CD4-positive, alpha-beta memory T cell (primary cell): Measurements from ENCODE around the gene TMC4. TPM values are rescaled to one million over a fixed set of nuclear protein-coding genes. Genes with fewer than 3 reads are reported as not detected.

Source experiments
- CTCF ChIA-PET: fragments of 350-600 bp; sonication (Branson Sonifier 250); formaldehyde crosslinking; loops from one replicate; lab custom pipeline; 2021; ENCODE audit warnings: inconsistent platforms; ENCODE audit not compliant: partially characterized antibody; lab: Charles Lee
- POLR2A ChIA-PET: fragments of 350-600 bp; sonication (Branson Sonifier 250); formaldehyde crosslinking; loops from one replicate; lab custom pipeline; 2021; ENCODE audit not compliant: partially characterized antibody; lab: Charles Lee
- DNase-seq, 5 donors: peaks; one replicate each; pipeline versions ENCODE4 v3.0.0 to v3.0.0-alpha.2; 2020 to 2022; ENCODE audit warnings: mixed read lengths in 1 of 5
- H3K27ac ChIP-seq: one replicate; pipeline ENCODE4 v1.7.0; 2013; ENCODE audit warnings: low read depth, low read length
- H3K27me3 ChIP-seq: 2 replicates; pipeline ENCODE4 v1.7.0; 2013; ENCODE audit warnings: mild to moderate bottlenecking, low read length, moderate library complexity; ENCODE audit not compliant: insufficient read depth
- H3K36me3 ChIP-seq: 2 replicates; pipeline ENCODE4 v1.7.0; 2013; ENCODE audit warnings: mild to moderate bottlenecking, low read length, moderate library complexity; ENCODE audit not compliant: insufficient read depth
- H3K4me1 ChIP-seq: 2 replicates; pipeline ENCODE4 v1.7.0; 2013; ENCODE audit warnings: mild to moderate bottlenecking, low read length, moderate library complexity; ENCODE audit not compliant: insufficient read depth
- H3K4me3 ChIP-seq, 2 donors: one replicate each; pipeline ENCODE4 v1.7.0; 2013; ENCODE audit warnings: low read length in 2 of 2, mild to moderate bottlenecking in 1 of 2
- H3K9me3 ChIP-seq, 2 donors: one replicate each; pipeline ENCODE4 v1.7.0; 2013; ENCODE audit warnings: low read length in 2 of 2, control low read depth in 1 of 2; ENCODE audit not compliant: control insufficient read depth in 1 of 2
- H3K27ac Mint-ChIP-seq, 7 donors: one replicate each; pipeline ENCODE4 v1.8.0; 2020 to 2021; ENCODE audit warnings: mixed read lengths in 7 of 7, mild to moderate bottlenecking in 6 of 7, inconsistent platforms in 3 of 7, moderate library complexity in 3 of 7
- H3K27me3 Mint-ChIP-seq, 2 donors: one replicate each; pipeline ENCODE4 v1.8.0; 2020 to 2021; ENCODE audit warnings: mixed read lengths in 2 of 2
- H3K36me3 Mint-ChIP-seq, 2 donors: one replicate each; pipeline ENCODE4 v1.8.0; 2020 to 2021; ENCODE audit warnings: mixed read lengths in 2 of 2, inconsistent platforms in 1 of 2, mild to moderate bottlenecking in 1 of 2
- H3K4me1 Mint-ChIP-seq, 4 donors: one replicate each; pipeline ENCODE4 v1.8.0; 2020 to 2021; ENCODE audit warnings: mixed read lengths in 4 of 4, mild to moderate bottlenecking in 1 of 4
- H3K4me3 Mint-ChIP-seq, 8 donors: one replicate each; pipeline ENCODE4 v1.8.0; 2020 to 2021; ENCODE audit warnings: mixed read lengths in 8 of 8, mild to moderate bottlenecking in 7 of 8, moderate library complexity in 6 of 8, inconsistent platforms in 3 of 8
- H3K9me3 Mint-ChIP-seq, 8 donors: one replicate each; pipeline ENCODE4 v1.8.0; 2020 to 2021; ENCODE audit warnings: mixed read lengths in 8 of 8, mild to moderate bottlenecking in 5 of 8, inconsistent platforms in 3 of 8, moderate library complexity in 1 of 8
- intact Hi-C: fragments of 100-400 bp; cut with micrococcal nuclease; formaldehyde crosslinking; loops from one replicate; pipeline ENCODE4 v1.15.1; 2023
- polyA plus RNA-seq, 2 donors: library from polyadenylated mRNA; unstranded; fragments of 300-500 nt; fragmentation: Illumina TruSeq; gene quantifications; one replicate each; pipeline ENCODE4 v1.2.3, GENCODE V29; 2021
- total RNA-seq, 2 experiments: library from RNA; stranded (reverse); gene quantifications; one replicate each; pipeline ENCODE4 v1.2.3, GENCODE V29; 2021

TMC4 gene
- total and polyA plus RNA-seq, 4 experiments from 2014 or later: 0.61 to 3.3 (median 0.91) TPM

GRCh38 chr19:54204767-54205468 lies 32.0 kb upstream of the TMC4 start:
- no peaks in the 10 kb centered on the region for H3K27me3 Mint-ChIP-seq
- H3K4me3 Mint-ChIP-seq: peak overlapping the region in 5 of 8 donors; percentile 26 to 66 (median 48)
- Histone ChIP-seq H3K27ac (no peak overlapping the region), H3K4me3 (no peak overlapping the region), H3K9me3 (no peaks in the 10 kb centered on the region), H3K27me3 (no peaks in the 10 kb centered on the region), H3K4me1 (peaks cover 89% of the 10 kb centered on the region), H3K36me3 (peaks cover 66% of the 10 kb centered on the region)
- ChIA-PET POLR2A (interaction anchor here (0.6 to 9.8 kb wide), 3 partner anchors 10 to 67 kb away, joined by 3 to 256 read pairs (median 3); partner anchors contain the start of genes CNOT3, MBOAT7 and TSEN34), CTCF (interaction anchor here (1.7 to 10.4 kb wide), 3 partner anchors 15 to 61 kb away, joined by 3 to 56 read pairs (median 6); partner anchors contain the start of genes MBOAT7 and TSEN34)
- peak overlapping the region in 6 of 7 donors; percentile 12 to 99 (median 79) for H3K27ac Mint-ChIP-seq
- intact Hi-C loops: loop anchor here (2.0 to 5.0 kb wide), 3 partner anchors 16 to 773 kb away; partner anchors contain the start of genes LENG8, MBOAT7 and ZNF761
- H3K36me3 Mint-ChIP-seq: peaks cover 60 to 74% of the 10 kb centered on the region in 2 donors
- DNase-seq: no peak
- H3K9me3 Mint-ChIP-seq: peaks cover 0 to 4% (median 0%) of the 10 kb centered on the region in 8 donors
- H3K4me1 Mint-ChIP-seq: peaks cover 52 to 97% (median 72%) of the 10 kb centered on the region in 4 donors

GRCh38 chr19:54203151-54203611 lies 30.2 kb upstream of the TMC4 start:
- H3K27ac Mint-ChIP-seq: peak overlapping the region in 6 of 7 donors; percentile 66 to 99 (median 85)
- H3K4me1 ChIP-seq: peaks cover 74% of the 10 kb centered on the region
- peak overlapping the region; percentile 10 to 100 (median 64) for H3K4me3 Mint-ChIP-seq
- no peak for DNase-seq
- ChIA-PET POLR2A (interaction anchor here (1.0 to 9.8 kb wide), 3 partner anchors 8 to 66 kb away, joined by 4 to 256 read pairs (median 5); partner anchors contain the start of genes MBOAT7 and TSEN34), CTCF (interaction anchor here (10.4 kb wide), 1 partner anchor 13 kb away, joined by 56 read pairs; the partner anchor contains the start of genes MBOAT7 and TSEN34)
- H3K27me3 ChIP-seq: no peaks in the 10 kb centered on the region
- intact Hi-C loops: loop anchor here (5.0 kb wide), 2 partner anchors 244 to 771 kb away; partner anchors contain the start of genes LENG8 and ZNF761
- H3K9me3 ChIP-seq: no peaks in the 10 kb centered on the region
- H3K4me1 Mint-ChIP-seq: peaks cover 44 to 86% (median 62%) of the 10 kb centered on the region in 4 donors
- H3K9me3 Mint-ChIP-seq: peaks cover 0 to 4% (median 0%) of the 10 kb centered on the region in 8 donors
- H3K4me3 ChIP-seq: no peak overlapping the region
- H3K36me3 Mint-ChIP-seq: peaks cover 57 to 70% of the 10 kb centered on the region in 2 donors
- no peaks in the 10 kb centered on the region for H3K27me3 Mint-ChIP-seq
- peaks cover 65% of the 10 kb centered on the region for H3K36me3 ChIP-seq
- H3K27ac ChIP-seq: peak overlapping the region; percentile 89

- no peaks in the 10 kb centered on the region for H3K9me3 ChIP-seq
- H3K36me3 ChIP-seq: peaks cover 53% of the 10 kb centered on the region
- peak overlapping the region in 6 of 7 donors; percentile 98 to 100 (median 99) for H3K27ac Mint-ChIP-seq
- no peak for DNase-seq
- ChIA-PET CTCF (interaction anchor here (1.7 to 10.4 kb wide), 2 partner anchors 12 to 33 kb away, joined by 6 to 56 read pairs; partner anchors contain the start of genes MBOAT7 and TSEN34), POLR2A (interaction anchor here (0.7 to 9.8 kb wide), 8 partner anchors 8 to 84 kb away, joined by 3 to 256 read pairs (median 6); partner anchors contain the start of genes LENG1, MBOAT7 and TSEN34)
- H3K27ac ChIP-seq: peak overlapping the region; percentile 89
- peaks cover 34 to 74% (median 51%) of the 10 kb centered on the region in 4 donors for H3K4me1 Mint-ChIP-seq
- peak overlapping the region; percentile 96 to 100 (median 99) for H3K4me3 Mint-ChIP-seq
- H3K27me3 ChIP-seq: no peaks in the 10 kb centered on the region
- H3K4me3 ChIP-seq: peak overlapping the region; percentile 95
- H3K36me3 Mint-ChIP-seq: peaks cover 48 to 58% of the 10 kb centered on the region in 2 donors
- H3K27me3 Mint-ChIP-seq: no peaks in the 10 kb centered on the region
- intact Hi-C loops: loop anchor here (5.0 kb wide), 2 partner anchors 245 to 770 kb away; partner anchors contain the start of genes LENG8 and ZNF761
- H3K9me3 Mint-ChIP-seq: peaks cover 0 to 4% (median 0%) of the 10 kb centered on the region in 8 donors
- H3K4me1 ChIP-seq: peaks cover 62% of the 10 kb centered on the region
Measured at GRCh38 chr19:54201980-54202379, 29.0 kb upstream of the TMC4 start.

DNA sequence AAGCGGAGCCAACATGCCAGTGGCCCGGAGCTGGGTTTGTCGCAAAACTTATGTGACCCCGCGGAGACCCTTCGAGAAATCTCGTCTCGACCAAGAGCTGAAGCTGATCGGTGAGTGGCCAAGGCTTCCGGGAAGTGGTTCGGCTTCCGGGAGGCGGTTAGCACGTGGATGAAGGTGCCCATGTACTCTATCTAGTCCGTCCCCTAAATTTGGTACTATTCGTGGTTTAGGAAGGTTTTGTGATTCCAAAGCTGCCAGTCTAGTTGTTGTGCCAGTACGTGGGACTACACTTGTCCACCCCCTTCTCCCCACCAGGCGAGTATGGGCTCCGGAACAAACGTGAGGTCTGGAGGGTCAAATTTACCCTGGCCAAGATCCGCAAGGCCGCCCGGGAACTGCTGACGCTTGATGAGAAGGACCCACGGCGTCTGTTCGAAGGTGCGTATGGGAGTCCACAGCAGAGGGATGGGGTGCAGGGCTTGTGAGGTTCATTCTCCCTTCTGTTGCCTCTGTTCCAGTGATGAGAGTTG lies 28.3 kb upstream of the TMC4 start:
- Histone ChIP-seq H3K4me1 (peaks cover 55% of the 10 kb centered on the region), H3K36me3 (peaks cover 45% of the 10 kb centered on the region), H3K27me3 (no peaks in the 10 kb centered on the region), H3K9me3 (no peaks in the 10 kb centered on the region), H3K27ac (peak overlapping the region; percentile 89), H3K4me3 (peak overlapping the region; percentile 95)
- peaks cover 32 to 66% (median 47%) of the 10 kb centered on the region in 4 donors for H3K4me1 Mint-ChIP-seq
- peak overlapping the region; percentile 96 to 100 (median 99) for H3K4me3 Mint-ChIP-seq
- no peak for DNase-seq
- intact Hi-C loops: loop anchor here (5.0 kb wide), 2 partner anchors 246 to 769 kb away; partner anchors contain the start of genes LENG8 and ZNF761
- H3K36me3 Mint-ChIP-seq: peaks cover 41 to 50% of the 10 kb centered on the region in 2 donors
- H3K27ac Mint-ChIP-seq: peak overlapping the region; percentile 98 to 100 (median 99)
- no peaks in the 10 kb centered on the region for H3K27me3 Mint-ChIP-seq
- ChIA-PET POLR2A (interaction anchor here (0.6 to 9.8 kb wide), 23 partner anchors 8 to 333 kb away, joined by 3 to 256 read pairs (median 5); partner anchors contain the start of genes CNOT3, LENG1, LENG8 and LENG9), CTCF (interaction anchor here (1.1 to 10.4 kb wide), 4 partner anchors 11 to 99 kb away, joined by 3 to 56 read pairs (median 5); partner anchors contain the start of genes MBOAT7, NDUFA3 and TSEN34)
- peaks cover 0 to 4% (median 0%) of the 10 kb centered on the region in 8 donors for H3K9me3 Mint-ChIP-seq

DNA sequence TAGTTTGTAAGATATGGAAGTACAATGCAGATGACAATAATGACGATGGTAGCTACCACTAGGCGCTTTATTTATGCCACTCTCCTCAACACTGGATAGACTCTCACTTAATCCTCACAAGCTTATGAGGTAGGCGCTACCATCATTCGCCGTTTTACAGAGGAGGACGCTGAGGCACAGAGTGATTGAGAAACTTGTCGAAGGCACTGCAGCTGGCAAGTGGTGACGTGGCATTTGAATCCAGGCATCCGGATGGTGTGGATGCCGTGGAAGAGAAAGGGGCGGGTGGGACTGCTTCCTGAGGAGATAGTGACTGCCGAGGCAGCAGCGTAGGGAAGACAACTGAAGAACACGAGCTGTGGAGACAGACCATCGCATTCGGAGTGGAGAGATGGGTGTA lies 26.4 kb upstream of the TMC4 start:
- ChIA-PET CTCF (interaction anchor here (1.0 to 10.4 kb wide), 3 partner anchors 9 to 66 kb away, joined by 4 to 56 read pairs (median 4); partner anchors contain the start of genes MBOAT7 and TSEN34), POLR2A (interaction anchor here (0.6 to 9.8 kb wide), 6 partner anchors 10 to 85 kb away, joined by 3 to 256 read pairs (median 22); partner anchors contain the start of genes CNOT3, MBOAT7, PRPF31 and TFPT)
- H3K9me3 ChIP-seq: no peaks in the 10 kb centered on the region
- peaks cover 28% of the 10 kb centered on the region for H3K36me3 ChIP-seq
- Mint-ChIP-seq H3K4me3 (peak overlapping the region; percentile 36 to 82 (median 68)), H3K27ac (peak overlapping the region in 5 of 7 donors; percentile 52 to 99 (median 85)), H3K4me1 (peaks cover 23 to 52% (median 34%) of the 10 kb centered on the region in 4 donors), H3K27me3 (no peaks in the 10 kb centered on the region), H3K9me3 (peaks cover 0 to 4% (median 0%) of the 10 kb centered on the region in 8 donors), H3K36me3 (peaks cover 38 to 40% of the 10 kb centered on the region in 2 donors)
- H3K27ac ChIP-seq: no peak overlapping the region
- no peaks in the 10 kb centered on the region for H3K27me3 ChIP-seq
- intact Hi-C loops: no loop called here
- H3K4me3 ChIP-seq: no peak overlapping the region
- DNase-seq: no peak
- H3K4me1 ChIP-seq: peaks cover 37% of the 10 kb centered on the region

DNA sequence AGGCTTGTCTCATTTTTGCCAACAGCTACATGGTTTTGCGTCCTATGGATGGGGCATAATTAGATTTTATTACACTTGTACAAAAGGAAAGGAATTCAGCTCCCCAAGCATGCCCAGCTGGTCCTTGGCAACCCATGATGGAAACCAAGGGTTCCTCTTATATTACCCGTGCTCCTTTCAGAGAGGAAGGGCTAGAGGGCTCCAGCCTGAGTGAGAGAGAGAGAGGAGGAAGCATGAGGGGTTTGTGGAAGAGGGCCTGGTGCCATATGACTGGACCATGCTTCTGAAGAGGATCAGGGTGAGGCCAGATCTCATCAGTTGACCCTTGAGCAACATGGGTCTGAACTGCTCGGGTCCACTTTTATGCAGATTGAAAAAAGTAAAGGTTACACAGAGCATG lies 24.2 kb upstream of the TMC4 start:
- Mint-ChIP-seq H3K27me3 (no peaks in the 10 kb centered on the region), H3K4me1 (peaks cover 7 to 43% (median 21%) of the 10 kb centered on the region in 4 donors), H3K36me3 (peaks cover 27 to 31% of the 10 kb centered on the region in 2 donors), H3K9me3 (peaks cover 0 to 4% (median 0%) of the 10 kb centered on the region in 8 donors), H3K4me3 (peak overlapping the region in 2 of 8 donors; percentile 24 to 35), H3K27ac (peak overlapping the region in 2 of 7 donors; percentile 47 to 58)
- Histone ChIP-seq H3K9me3 (no peaks in the 10 kb centered on the region), H3K27me3 (no peaks in the 10 kb centered on the region), H3K4me3 (no peak overlapping the region), H3K27ac (no peak overlapping the region), H3K4me1 (peaks cover 17% of the 10 kb centered on the region), H3K36me3 (peaks cover 16% of the 10 kb centered on the region)
- ChIA-PET CTCF (no interaction called here), POLR2A (interaction anchor here (0.6 kb wide), 1 partner anchor 251 kb away, joined by 3 read pairs; no protein-coding TSS in a partner anchor)
- DNase-seq: no peak
- intact Hi-C loops: no loop called here
